RWPE1 (cell line): Measurements from ENCODE around the gene MDH1B.

Source experiments
- CTCF ChIA-PET: fragments of 350-600 bp; sonication (Branson Sonifier 250); formaldehyde crosslinking; extraction: SDS; loops from one replicate; lab custom pipeline; 2021; lab: Yijun Ruan, JAX
- POLR2A ChIA-PET: fragments of 400-600 bp; formaldehyde crosslinking; extraction: SDS; loops from one replicate; lab custom pipeline; 2020; ENCODE audit warnings: antibody characterized with exemption; ENCODE audit not compliant: low non-redundant PET; lab: Yijun Ruan, JAX
- DNase-seq: peaks from one replicate; pipeline ENCODE4 v3.0.0; 2012; ENCODE audit warnings: low spot score
- H3K27ac ChIP-seq: fragments of 450-650 bp; 2 replicates; pipeline ENCODE4 v1.5.1; 2017
- TF ChIP-seq, protein P1 (sequence below): fragments of 450-650 bp; conservative IDR thresholded peaks from 2 replicates; pipeline ENCODE4 v1.5.1; 2017; ENCODE audit warnings: low read depth, mild to moderate bottlenecking

MDH1B gene

GRCh38 chr2:206698811-206699210 lies 66.3 kb downstream of the MDH1B start:
- no peak overlapping the region for H3K27ac ChIP-seq
- ChIA-PET POLR2A (no interaction called here), CTCF (no interaction called here)
- DNase-seq: no peak
- TF ChIP-seq, protein P1, sequence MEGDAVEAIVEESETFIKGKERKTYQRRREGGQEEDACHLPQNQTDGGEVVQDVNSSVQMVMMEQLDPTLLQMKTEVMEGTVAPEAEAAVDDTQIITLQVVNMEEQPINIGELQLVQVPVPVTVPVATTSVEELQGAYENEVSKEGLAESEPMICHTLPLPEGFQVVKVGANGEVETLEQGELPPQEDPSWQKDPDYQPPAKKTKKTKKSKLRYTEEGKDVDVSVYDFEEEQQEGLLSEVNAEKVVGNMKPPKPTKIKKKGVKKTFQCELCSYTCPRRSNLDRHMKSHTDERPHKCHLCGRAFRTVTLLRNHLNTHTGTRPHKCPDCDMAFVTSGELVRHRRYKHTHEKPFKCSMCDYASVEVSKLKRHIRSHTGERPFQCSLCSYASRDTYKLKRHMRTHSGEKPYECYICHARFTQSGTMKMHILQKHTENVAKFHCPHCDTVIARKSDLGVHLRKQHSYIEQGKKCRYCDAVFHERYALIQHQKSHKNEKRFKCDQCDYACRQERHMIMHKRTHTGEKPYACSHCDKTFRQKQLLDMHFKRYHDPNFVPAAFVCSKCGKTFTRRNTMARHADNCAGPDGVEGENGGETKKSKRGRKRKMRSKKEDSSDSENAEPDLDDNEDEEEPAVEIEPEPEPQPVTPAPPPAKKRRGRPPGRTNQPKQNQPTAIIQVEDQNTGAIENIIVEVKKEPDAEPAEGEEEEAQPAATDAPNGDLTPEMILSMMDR: no peak

- H3K27ac ChIP-seq: no peak overlapping the region
- DNase-seq: no peak
- POLR2A ChIA-PET: no interaction called here
- TF ChIP-seq, protein P1: no peak
- CTCF ChIA-PET: no interaction called here
These were observed 68.2 kb downstream of the MDH1B start for GRCh38 chr2:206696910-206697309.

GRCh38 chr2:206693399-206694137 lies 71.6 kb downstream of the MDH1B start:
- ChIA-PET CTCF (interaction anchor here (1.3 kb wide), 1 partner anchor 89 kb away, joined by 3 read pairs; no protein-coding TSS in a partner anchor), POLR2A (no interaction called here)
- TF ChIP-seq, protein P1: peak; percentile 66
- H3K27ac ChIP-seq: no peak overlapping the region
- peak; percentile 60 for DNase-seq

- POLR2A ChIA-PET: no interaction called here
- CTCF ChIA-PET: no interaction called here
- TF ChIP-seq, protein P1: no peak
- no peak overlapping the region for H3K27ac ChIP-seq
- no peak for DNase-seq
These were observed 72.2 kb downstream of the MDH1B start for GRCh38 chr2:206692971-206693370.

DNA sequence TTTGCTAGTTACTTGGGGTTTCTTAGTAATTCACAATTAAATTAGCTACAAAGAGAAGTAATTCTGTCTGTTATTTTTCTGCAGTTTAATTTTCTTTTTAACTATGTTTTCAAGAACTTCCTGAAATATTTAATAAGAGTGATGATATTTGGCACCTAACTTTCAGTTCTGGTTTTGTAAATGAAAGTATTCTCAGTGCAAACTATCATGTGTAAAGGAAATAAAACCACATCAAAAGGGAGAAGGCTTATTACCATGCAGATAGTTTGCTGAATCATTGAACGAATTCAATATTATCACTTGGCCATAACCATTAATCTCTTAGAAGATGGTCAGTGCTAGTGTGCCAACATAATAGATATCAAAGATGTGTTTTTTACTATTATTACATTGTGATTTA lies 76.1 kb downstream of the MDH1B start:
- ChIA-PET CTCF (no interaction called here), POLR2A (no interaction called here)
- no peak overlapping the region for H3K27ac ChIP-seq
- DNase-seq: no peak
- TF ChIP-seq, protein P1: no peak

DNA sequence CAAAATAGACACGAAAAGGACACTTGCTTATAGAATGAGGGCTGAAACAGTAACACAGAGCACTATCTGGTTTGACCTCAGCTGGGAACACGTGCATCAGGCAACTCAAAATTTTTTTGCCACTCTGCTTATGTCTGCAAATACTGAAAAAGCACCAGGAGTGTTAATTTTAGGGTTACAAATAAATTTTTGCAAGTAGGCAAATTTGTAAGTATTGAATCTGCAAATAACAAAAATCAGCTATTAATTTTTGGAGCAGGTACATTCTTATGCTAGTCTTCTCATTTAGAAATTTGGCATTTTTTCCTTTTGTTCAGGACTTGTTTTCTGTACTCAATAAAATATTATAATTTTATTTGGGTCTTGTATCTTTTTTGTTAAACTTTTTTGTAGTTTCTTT lies 76.7 kb downstream of the MDH1B start:
- CTCF ChIA-PET: no interaction called here

More for the DNA sequence above, 76.7 kb downstream of the MDH1B start:
- TF ChIP-seq, protein P1: no peak
- no peak overlapping the region for H3K27ac ChIP-seq
- POLR2A ChIA-PET: no interaction called here
- DNase-seq: no peak
